ENCODE measurements around the gene EPDR1.

- no peak for TF ChIP-seq YY1 (IDR thresholded peaks at IDR 0.05; ENCODE audit: insufficient read depth, insufficient read length)
- no peak for TF ChIP-seq SUZ12 (IDR thresholded peaks at IDR 0.05; ENCODE audit: extremely low read depth, insufficient read depth, insufficient read length)
- TF ChIP-seq ZNF274 (IDR thresholded peaks at IDR 0.05; ENCODE audit: low read depth, low read length), result no peak
Measured at GRCh38 chr7:37912756-37913155, 7.7 kb upstream of the EPDR1 start.
